Measurements from ENCODE around the gene JCAD.

Gene JCAD

GRCh38 chr10:30073767-30074060, 14.3 kb upstream of the JCAD start:
- no peak for DNase-seq

GRCh38 chr10:30073045-30073766, 13.8 kb upstream of the JCAD start:
- peak; percentile 17 for DNase-seq

GRCh38 chr10:30072068-30072467, 12.7 kb upstream of the JCAD start:
- DNase-seq, result no peak

GRCh38 chr10:30070001-30070685, 10.8 kb upstream of the JCAD start:
- DNase-seq, result no peak

DNA sequence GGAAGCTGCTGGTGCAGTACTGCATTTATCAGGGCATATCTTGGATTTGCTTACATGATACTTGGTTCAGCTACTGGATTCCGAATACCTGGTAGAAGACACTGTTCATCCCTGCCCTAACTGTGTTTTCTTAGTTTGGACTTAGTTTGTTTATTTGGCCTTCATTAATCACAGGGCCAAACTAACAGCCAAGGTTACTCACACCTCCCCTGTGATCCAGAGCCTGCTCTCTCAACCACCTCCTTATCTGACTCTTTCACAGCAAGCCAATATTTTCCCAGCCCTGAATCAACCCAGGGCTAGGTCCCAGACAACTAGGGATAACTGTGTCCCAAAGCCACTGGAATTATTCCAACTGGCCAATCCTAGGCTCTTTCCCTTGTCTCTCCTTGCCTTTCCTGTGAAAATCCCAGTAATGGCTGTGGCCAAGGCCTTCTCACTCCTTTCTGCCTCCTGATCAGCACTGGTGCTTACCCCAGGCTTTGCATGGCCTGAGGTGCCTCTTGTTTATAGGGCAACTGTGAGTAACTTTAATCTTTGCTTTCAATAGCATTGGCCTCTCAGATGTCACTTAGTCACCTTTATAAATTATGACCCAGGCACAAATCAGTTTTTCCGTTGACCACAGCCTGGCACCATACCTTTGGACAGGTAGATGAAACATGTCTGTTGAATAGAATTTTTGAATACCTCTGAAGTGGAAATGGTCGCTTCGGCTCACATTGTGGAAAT, 9.3 kb upstream of the JCAD start:
- no peak for DNase-seq

GRCh38 chr10:30063099-30063498, 3.7 kb upstream of the JCAD start:
- DNase-seq, result no peak

- peak; percentile 11 for DNase-seq
Measured at GRCh38 chr10:30062582-30062981, 3.2 kb upstream of the JCAD start.

- peak; percentile 63 for DNase-seq
Measured at GRCh38 chr10:30062090-30062489, 2.7 kb upstream of the JCAD start.

GRCh38 chr10:30058570-30059132, 735 bp downstream of the JCAD start:
- no peak for DNase-seq

- no peak for DNase-seq
Measured at GRCh38 chr10:30057894-30058556, 1.4 kb downstream of the JCAD start.

GRCh38 chr10:30057421-30057841, 2.0 kb downstream of the JCAD start:
- DNase-seq, result no peak

DNA sequence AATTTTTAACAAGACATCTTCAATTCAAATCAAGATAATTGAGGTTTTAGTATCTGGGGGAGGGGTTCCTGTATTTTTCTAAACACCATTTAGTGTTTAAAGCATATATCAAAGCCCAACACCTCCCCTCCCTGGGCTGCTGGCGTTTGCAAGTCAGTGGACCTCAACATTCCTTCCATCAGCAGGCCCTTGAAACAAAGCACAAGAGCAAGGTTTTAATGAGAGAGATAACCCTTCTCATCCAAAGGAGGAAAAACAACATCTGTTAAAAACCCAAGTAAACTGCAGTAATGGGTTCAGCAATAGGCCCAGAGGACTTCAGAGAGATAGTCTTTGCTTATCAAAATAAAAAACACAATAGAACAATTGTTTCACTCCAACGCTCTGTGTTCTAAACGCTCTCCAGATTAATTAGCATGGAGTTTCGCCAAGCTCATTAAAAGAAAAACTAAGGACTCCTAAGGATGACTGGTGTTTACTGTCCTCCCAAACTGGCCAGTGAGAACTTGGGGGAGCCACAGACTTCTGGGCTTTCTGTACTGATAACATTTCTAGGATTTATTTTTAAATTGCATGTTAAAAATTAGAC, 2.5 kb downstream of the JCAD start:
- DNase-seq, result no peak

DNA sequence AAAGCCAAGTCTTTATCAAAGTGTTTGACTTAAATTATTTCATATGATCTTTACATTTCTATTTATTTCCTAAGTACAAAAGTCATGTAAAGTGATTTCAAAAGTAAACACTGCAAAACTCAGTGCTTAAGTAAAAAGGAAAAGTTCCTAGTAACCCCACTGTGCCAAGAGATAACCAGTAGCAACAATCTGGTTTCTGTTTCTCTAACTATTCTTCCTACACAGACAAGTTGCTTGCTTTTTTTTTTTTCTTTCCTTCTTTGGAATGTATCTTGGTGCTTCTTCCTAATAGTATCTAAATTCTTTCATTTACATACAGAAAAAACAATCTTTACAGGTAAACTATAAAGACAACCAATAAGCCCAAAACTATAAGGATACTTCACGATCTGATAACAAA, 3.1 kb downstream of the JCAD start:
- no peak for DNase-seq

DNA sequence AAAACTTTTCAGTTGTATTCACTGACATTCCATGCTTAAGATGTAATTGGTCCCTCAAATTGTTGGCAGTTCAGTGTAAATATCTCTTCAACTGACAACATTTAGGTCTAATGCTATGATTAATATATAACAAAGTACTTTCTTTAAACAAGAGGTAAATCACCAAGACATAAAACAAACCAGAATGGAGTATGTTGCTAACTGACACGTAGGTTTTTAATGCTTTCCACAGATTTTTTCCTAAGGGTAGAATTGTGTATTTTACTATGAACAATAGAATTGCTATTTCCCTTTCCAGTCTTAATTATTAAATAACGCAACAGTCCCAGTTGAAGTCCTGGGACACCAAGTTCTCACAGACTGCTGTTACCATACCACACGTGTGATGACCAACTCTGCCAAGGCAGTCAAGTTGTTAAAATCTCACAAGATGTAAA, 4.1 kb downstream of the JCAD start:
- DNase-seq, result no peak

- no peak for DNase-seq
Measured at GRCh38 chr10:30052062-30052461, 7.3 kb downstream of the JCAD start.

DNA sequence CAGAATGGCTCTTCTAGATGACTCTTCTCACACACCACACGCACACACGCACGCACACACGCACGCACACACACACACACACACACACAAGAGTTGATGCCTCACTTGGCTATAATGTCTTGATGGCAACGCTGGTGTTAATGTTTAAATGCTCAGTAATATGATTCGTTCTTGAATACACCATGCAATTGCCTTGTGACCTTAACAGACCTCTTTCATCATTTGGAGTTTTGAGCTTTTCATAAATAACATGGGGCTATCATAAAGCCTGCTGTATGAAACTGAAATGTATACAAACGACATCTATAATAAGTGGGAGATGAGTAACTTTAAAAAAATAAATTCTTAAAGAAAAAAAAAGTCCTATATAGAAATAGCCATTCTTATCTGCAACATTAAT, 8.2 kb downstream of the JCAD start:
- DNase-seq, result no peak

- DNase-seq, result no peak
Measured at GRCh38 chr10:30050411-30050810, 9.0 kb downstream of the JCAD start.

- DNase-seq, result no peak
Measured at GRCh38 chr10:30048768-30049517, 10.4 kb downstream of the JCAD start.

DNA sequence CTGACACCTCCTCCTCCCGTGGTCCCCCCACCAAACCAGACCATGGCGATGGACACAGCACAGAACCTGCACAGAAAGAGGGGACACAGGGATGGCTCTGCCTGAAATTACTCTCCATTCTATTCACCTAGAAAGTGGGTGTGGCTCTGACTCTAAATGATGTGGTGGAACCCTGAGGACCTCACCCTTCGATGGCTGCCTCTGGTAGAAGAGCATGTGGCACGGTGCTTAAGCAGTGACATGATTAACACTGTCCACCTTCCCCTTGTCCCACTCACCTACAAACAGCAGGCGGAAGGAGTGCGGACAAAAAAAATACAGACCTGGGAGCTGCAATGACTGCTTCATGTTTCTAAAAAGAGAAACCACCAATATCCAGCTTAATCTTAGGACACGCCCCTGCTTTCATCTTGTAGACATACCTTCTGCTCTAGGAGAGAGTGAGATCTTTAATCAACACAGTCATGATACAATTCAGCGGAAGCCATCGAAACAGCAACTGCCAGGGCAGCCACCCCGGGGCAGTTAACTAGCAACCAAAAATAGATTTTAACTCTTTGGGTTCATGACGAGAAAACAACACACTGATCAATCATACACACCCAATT, 11.4 kb downstream of the JCAD start:
- DNase-seq, result no peak

DNA sequence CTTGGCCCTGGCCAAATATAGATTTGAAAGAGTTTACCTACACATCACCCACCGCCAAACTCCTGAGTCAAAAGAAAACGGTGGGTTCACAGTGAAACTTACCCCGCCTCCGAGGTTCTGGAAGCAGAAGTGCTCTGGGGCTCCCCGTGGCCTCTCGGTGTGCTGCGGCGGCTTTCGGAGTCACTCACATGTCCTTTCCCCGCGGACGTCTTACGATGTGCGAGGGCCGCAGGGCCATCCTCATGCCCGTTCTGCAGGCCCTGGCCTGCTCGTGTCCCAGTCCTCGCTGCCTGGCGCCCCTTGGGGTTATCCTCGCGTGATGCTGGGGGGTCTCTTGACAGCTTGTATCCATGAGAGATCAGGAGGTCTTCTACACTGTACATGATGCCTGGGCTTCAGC, 12.0 kb downstream of the JCAD start:
- no peak for DNase-seq

GRCh38 chr10:30046476-30046875, 12.9 kb downstream of the JCAD start:
- DNase-seq, result no peak

DNA sequence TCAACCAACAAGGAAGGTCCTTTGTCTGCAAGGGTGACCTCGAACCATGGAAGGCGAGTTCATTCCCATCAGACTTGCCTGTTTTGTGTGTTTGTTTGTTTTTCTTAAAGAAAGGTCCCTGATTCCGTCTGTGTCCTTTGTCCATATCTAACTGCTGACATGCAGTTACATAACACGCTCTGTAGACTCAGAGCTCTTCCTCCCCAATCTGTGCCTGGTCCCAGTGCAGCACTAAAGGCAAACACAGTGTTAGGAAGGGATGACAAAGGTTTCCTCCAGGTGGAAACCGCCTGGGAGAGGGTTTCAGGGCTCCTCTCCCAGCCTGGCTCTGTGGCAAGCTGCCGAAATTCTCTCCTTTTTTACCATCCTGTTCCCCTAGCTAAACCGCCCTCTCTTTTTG, 13.4 kb downstream of the JCAD start:
- DNase-seq, result no peak

All from inflammatory macrophage treated with lipopolysaccharide for 4 hours (primary cell).